Fibroblast of lung (primary cell): ENCODE data around the gene GRIN2A. TPM values are rescaled to one million over a fixed set of nuclear protein-coding genes. Genes with fewer than 3 reads are reported as not detected.

ENCODE experiments used
- DNase-seq, 2 donors: peaks; one replicate each; pipeline versions ENCODE4 v3.0.0 to v3.0.0-alpha.2; 2010; ENCODE audit warnings: low read depth in 2 of 2
- H2AFZ ChIP-seq: 2 replicates; pipeline ENCODE4 v1.5.1; 2012; ENCODE audit warnings: low read length, control low read depth, inconsistent platforms
- H3K27ac ChIP-seq: 2 replicates; pipeline ENCODE4 v1.5.1; 2011; ENCODE audit warnings: low read length, control low read depth; ENCODE audit not compliant: insufficient read depth
- H3K27me3 ChIP-seq: 2 replicates; pipeline ENCODE4 v1.5.1; 2011; ENCODE audit warnings: mild to moderate bottlenecking, low read length; ENCODE audit not compliant: control insufficient read depth, insufficient read depth
- H3K36me3 ChIP-seq: 2 replicates; pipeline ENCODE4 v1.5.1; 2011; ENCODE audit warnings: low read length; ENCODE audit not compliant: control insufficient read depth, insufficient read depth
- H3K4me1 ChIP-seq: 2 replicates; pipeline ENCODE4 v1.5.1; 2011; ENCODE audit warnings: low read length; ENCODE audit not compliant: control insufficient read depth, insufficient read depth; ENCODE audit errors: extremely low read depth
- H3K4me2 ChIP-seq: 2 replicates; pipeline ENCODE4 v1.5.1; 2011; ENCODE audit warnings: low read length, control low read depth; ENCODE audit not compliant: insufficient read depth; ENCODE audit errors: extremely low read depth
- H3K4me3 ChIP-seq, 4 experiments: fragments of 200-600 bp in 1 of 4; sonication (generic) in 1 of 4; replicated peaks in 1 of 4; 2 replicates each; pipeline ENCODE4 v1.5.1; 2011 to 2016; ENCODE audit warnings: low read length in 4 of 4, low read depth in 3 of 4, mild to moderate bottlenecking in 3 of 4, control low read depth in 2 of 4, inconsistent platforms in 1 of 4, mixed read lengths in 1 of 4; ENCODE audit not compliant: insufficient read depth in 1 of 4; ENCODE audit errors: control extremely low read depth in 1 of 4
- H3K79me2 ChIP-seq: 2 replicates; pipeline ENCODE4 v1.5.1; 2012; ENCODE audit warnings: mild to moderate bottlenecking, low read length, inconsistent platforms; ENCODE audit not compliant: control insufficient read depth, insufficient read depth
- H3K9ac ChIP-seq: 2 replicates; pipeline ENCODE4 v1.5.1; 2011; ENCODE audit warnings: mild to moderate bottlenecking, low read length, control low read depth; ENCODE audit not compliant: insufficient read depth
- H3K9me3 ChIP-seq: 2 replicates; pipeline ENCODE4 v1.5.1; 2012; ENCODE audit warnings: low read depth, low read length; ENCODE audit not compliant: control insufficient read depth, insufficient read depth
- H4K20me1 ChIP-seq: 2 replicates; pipeline ENCODE4 v1.5.1; 2011; ENCODE audit warnings: low read length; ENCODE audit not compliant: control insufficient read depth, insufficient read depth; ENCODE audit errors: extremely low read depth
- CTCF ChIP-seq, 2 donors: IDR thresholded peaks in 1 of 2; conservative IDR thresholded peaks in 1 of 2; 1 replicate in 1 of 2; 2 replicates in 1 of 2; pipeline ENCODE4 v1.5.1; 2011 to 2012; ENCODE audit warnings: low read length in 2 of 2, control low read depth in 1 of 2, inconsistent platforms in 1 of 2, low read depth in 1 of 2, mild to moderate bottlenecking in 1 of 2
- EZH2 ChIP-seq: IDR thresholded peaks from 2 replicates; pipeline ENCODE4 v1.5.1; 2012; ENCODE audit warnings: low read length, control low read depth, mild to moderate bottlenecking; ENCODE audit errors: missing control alignments
- polyA plus RNA-seq, 2 donors: library from polyadenylated mRNA; depleted of rRNA in 1 of 2; stranded (reverse) in 1 of 2; unstranded in 1 of 2; fragments of >200 nt; gene quantifications; 2 replicates each; pipeline ENCODE4 v1.2.1, GENCODE V29; 2011 to 2012; ENCODE audit warnings: missing spikeins in 1 of 2
- total RNA-seq: library from RNA; depleted of rRNA; stranded (reverse); fragments of >200 nt; gene quantifications from 2 replicates; pipeline ENCODE4 v1.2.1, GENCODE V29; 2014

GRIN2A gene
- total and polyA plus RNA-seq, 2 donors (not counting 1 experiment from before 2014, with no cell fraction given), result 0.15 to 0.33 TPM

- H4K20me1 ChIP-seq, result no peaks in the 10 kb centered on the region
- no peaks in the 10 kb centered on the region for H3K27me3 ChIP-seq
- no peak for DNase-seq
- H3K36me3 ChIP-seq, result no peaks in the 10 kb centered on the region
- H3K4me3 ChIP-seq, result no peak overlapping the region
- H3K9me3 ChIP-seq, result no peaks in the 10 kb centered on the region
- H2AFZ ChIP-seq, result no peak overlapping the region
- no peak for TF ChIP-seq CTCF (conservative IDR thresholded peaks at IDR 0.05 in 1 of 2, IDR thresholded peaks at IDR 0.05 in 1 of 2; ENCODE audit: low read depth in 1 of 2, low read length in 2 of 2)
- TF ChIP-seq EZH2, result no peak
- H3K4me2 ChIP-seq, result no peak overlapping the region
- no peak overlapping the region for H3K9ac ChIP-seq
- no peaks in the 10 kb centered on the region for H3K4me1 ChIP-seq
- H3K27ac ChIP-seq, result no peak overlapping the region
- H3K79me2 ChIP-seq, result no peaks in the 10 kb centered on the region
Measured at GRCh38 chr16:10069374-10069773, 112.9 kb downstream of the GRIN2A start.

- H3K4me3 ChIP-seq, result no peak overlapping the region
- DNase-seq, result no peak
Measured at GRCh38 chr16:10067835-10068234, 114.4 kb downstream of the GRIN2A start.

GRCh38 chr16:10067406-10067805, 114.8 kb downstream of the GRIN2A start:
- no peak for TF ChIP-seq EZH2
- no peak for TF ChIP-seq CTCF (conservative IDR thresholded peaks at IDR 0.05 in 1 of 2, IDR thresholded peaks at IDR 0.05 in 1 of 2; ENCODE audit: low read depth in 1 of 2, low read length in 2 of 2)
- no peak for DNase-seq
- no peaks in the 10 kb centered on the region for H3K36me3 ChIP-seq
- no peak overlapping the region for H3K9ac ChIP-seq
- H3K4me3 ChIP-seq, result no peak overlapping the region
- no peak overlapping the region for H3K27ac ChIP-seq
- H3K4me2 ChIP-seq, result no peak overlapping the region
- no peaks in the 10 kb centered on the region for H4K20me1 ChIP-seq
- no peaks in the 10 kb centered on the region for H3K9me3 ChIP-seq
- H2AFZ ChIP-seq, result no peak overlapping the region
- H3K27me3 ChIP-seq, result no peaks in the 10 kb centered on the region
- H3K79me2 ChIP-seq, result no peaks in the 10 kb centered on the region
- no peaks in the 10 kb centered on the region for H3K4me1 ChIP-seq

More at GRCh38 chr16:10067835-10068234, 114.4 kb downstream of the GRIN2A start:
- no peak overlapping the region for H3K4me2 ChIP-seq
- H3K27me3 ChIP-seq, result no peaks in the 10 kb centered on the region
- no peak overlapping the region for H2AFZ ChIP-seq
- no peaks in the 10 kb centered on the region for H3K4me1 ChIP-seq
- H3K9me3 ChIP-seq, result no peaks in the 10 kb centered on the region
- no peak overlapping the region for H3K27ac ChIP-seq
- H3K9ac ChIP-seq, result no peak overlapping the region
- no peaks in the 10 kb centered on the region for H3K36me3 ChIP-seq
- no peak for TF ChIP-seq EZH2
- no peak for TF ChIP-seq CTCF (conservative IDR thresholded peaks at IDR 0.05 in 1 of 2, IDR thresholded peaks at IDR 0.05 in 1 of 2; ENCODE audit: low read depth in 1 of 2, low read length in 2 of 2)
- no peaks in the 10 kb centered on the region for H3K79me2 ChIP-seq
- H4K20me1 ChIP-seq, result no peaks in the 10 kb centered on the region
